ENCODE measurements around the gene PTPRM. TPM values are rescaled to one million over a fixed set of nuclear protein-coding genes. Genes with fewer than 3 reads are reported as not detected.

Gene PTPRM
- total RNA-seq, 1 donor from 2014 or later, result 4.5 TPM

- intact Hi-C loops (cut with micrococcal nuclease), result no loop called here
- Mint-ChIP-seq H3K4me3 (ENCODE audit: low read depth) (no peak overlapping the region), H3K36me3 (ENCODE audit: low read depth) (no peaks in the 10 kb centered on the region), H3K27me3 (ENCODE audit: low read depth) (no peaks in the 10 kb centered on the region), H3K9me3 (peaks cover 3% of the 10 kb centered on the region), H3K4me1 (ENCODE audit: low read depth) (no peaks in the 10 kb centered on the region), H3K27ac (no peak overlapping the region)
- no peak for DNase-seq (ENCODE audit: low spot score)
These were observed 154.4 kb downstream of the PTPRM start for GRCh38 chr18:7721532-7721931.

GRCh38 chr18:7722955-7723354, 155.8 kb downstream of the PTPRM start:
- no peak overlapping the region for H3K4me3 Mint-ChIP-seq (ENCODE audit: low read depth)
- intact Hi-C loops (cut with micrococcal nuclease), result no loop called here

GRCh38 chr18:7723558-7723957, 156.4 kb downstream of the PTPRM start:
- no peak for DNase-seq (ENCODE audit: low spot score)
- Mint-ChIP-seq H3K27ac (no peak overlapping the region), H3K4me1 (ENCODE audit: low read depth) (no peaks in the 10 kb centered on the region), H3K4me3 (ENCODE audit: low read depth) (no peak overlapping the region), H3K36me3 (ENCODE audit: low read depth) (no peaks in the 10 kb centered on the region), H3K9me3 (no peaks in the 10 kb centered on the region), H3K27me3 (ENCODE audit: low read depth) (no peaks in the 10 kb centered on the region)
- intact Hi-C loops (cut with micrococcal nuclease), result no loop called here

More at GRCh38 chr18:7722955-7723354, 155.8 kb downstream of the PTPRM start:
- Mint-ChIP-seq H3K36me3 (ENCODE audit: low read depth) (no peaks in the 10 kb centered on the region), H3K27ac (no peak overlapping the region), H3K4me1 (ENCODE audit: low read depth) (no peaks in the 10 kb centered on the region), H3K9me3 (peaks cover 3% of the 10 kb centered on the region), H3K27me3 (ENCODE audit: low read depth) (no peaks in the 10 kb centered on the region)
- DNase-seq (ENCODE audit: low spot score), result no peak

GRCh38 chr18:7725473-7725872, 158.4 kb downstream of the PTPRM start:
- no peaks in the 10 kb centered on the region for H3K36me3 Mint-ChIP-seq (ENCODE audit: low read depth)
- H3K27ac Mint-ChIP-seq, result no peak overlapping the region
- DNase-seq (ENCODE audit: low spot score), result no peak
- H3K27me3 Mint-ChIP-seq (ENCODE audit: low read depth), result no peaks in the 10 kb centered on the region
- no peaks in the 10 kb centered on the region for H3K4me1 Mint-ChIP-seq (ENCODE audit: low read depth)
- H3K4me3 Mint-ChIP-seq (ENCODE audit: low read depth), result no peak overlapping the region
- H3K9me3 Mint-ChIP-seq, result no peaks in the 10 kb centered on the region
- intact Hi-C loops (cut with micrococcal nuclease), result no loop called here

GRCh38 chr18:7725897-7726296, 158.8 kb downstream of the PTPRM start:
- no peak overlapping the region for H3K27ac Mint-ChIP-seq
- intact Hi-C loops (cut with micrococcal nuclease), result no loop called here
- no peak overlapping the region for H3K4me3 Mint-ChIP-seq (ENCODE audit: low read depth)
- H3K9me3 Mint-ChIP-seq, result no peaks in the 10 kb centered on the region
- DNase-seq (ENCODE audit: low spot score), result no peak
- H3K27me3 Mint-ChIP-seq (ENCODE audit: low read depth), result no peaks in the 10 kb centered on the region
- H3K36me3 Mint-ChIP-seq (ENCODE audit: low read depth), result no peaks in the 10 kb centered on the region
- H3K4me1 Mint-ChIP-seq (ENCODE audit: low read depth), result no peaks in the 10 kb centered on the region

- no peak overlapping the region for H3K27ac Mint-ChIP-seq
- no peaks in the 10 kb centered on the region for H3K9me3 Mint-ChIP-seq
- H3K36me3 Mint-ChIP-seq (ENCODE audit: low read depth), result no peaks in the 10 kb centered on the region
- H3K4me1 Mint-ChIP-seq (ENCODE audit: low read depth), result no peaks in the 10 kb centered on the region
- H3K27me3 Mint-ChIP-seq (ENCODE audit: low read depth), result no peaks in the 10 kb centered on the region
- intact Hi-C loops (cut with micrococcal nuclease), result no loop called here
- no peak overlapping the region for H3K4me3 Mint-ChIP-seq (ENCODE audit: low read depth)
- no peak for DNase-seq (ENCODE audit: low spot score)
These were observed 159.4 kb downstream of the PTPRM start for GRCh38 chr18:7726522-7726921.

GRCh38 chr18:7727361-7728076, 160.4 kb downstream of the PTPRM start:
- no peak for DNase-seq (ENCODE audit: low spot score)
- no peaks in the 10 kb centered on the region for H3K27me3 Mint-ChIP-seq (ENCODE audit: low read depth)
- no peaks in the 10 kb centered on the region for H3K4me1 Mint-ChIP-seq (ENCODE audit: low read depth)
- no peaks in the 10 kb centered on the region for H3K36me3 Mint-ChIP-seq (ENCODE audit: low read depth)
- no peak overlapping the region for H3K4me3 Mint-ChIP-seq (ENCODE audit: low read depth)
- no peaks in the 10 kb centered on the region for H3K9me3 Mint-ChIP-seq
- intact Hi-C loops (cut with micrococcal nuclease), result no loop called here
- no peak overlapping the region for H3K27ac Mint-ChIP-seq

GRCh38 chr18:7728297-7728696, 161.2 kb downstream of the PTPRM start:
- H3K9me3 Mint-ChIP-seq, result no peaks in the 10 kb centered on the region
- intact Hi-C loops (cut with micrococcal nuclease), result no loop called here
- H3K36me3 Mint-ChIP-seq (ENCODE audit: low read depth), result no peaks in the 10 kb centered on the region
- no peak for DNase-seq (ENCODE audit: low spot score)
- no peak overlapping the region for H3K27ac Mint-ChIP-seq
- H3K27me3 Mint-ChIP-seq (ENCODE audit: low read depth), result no peaks in the 10 kb centered on the region
- H3K4me1 Mint-ChIP-seq (ENCODE audit: low read depth), result no peaks in the 10 kb centered on the region
- no peak overlapping the region for H3K4me3 Mint-ChIP-seq (ENCODE audit: low read depth)

- H3K36me3 Mint-ChIP-seq (ENCODE audit: low read depth), result no peaks in the 10 kb centered on the region
- DNase-seq (ENCODE audit: low spot score), result no peak
- no peaks in the 10 kb centered on the region for H3K9me3 Mint-ChIP-seq
- no peak overlapping the region for H3K4me3 Mint-ChIP-seq (ENCODE audit: low read depth)
- intact Hi-C loops (cut with micrococcal nuclease), result no loop called here
- H3K27me3 Mint-ChIP-seq (ENCODE audit: low read depth), result no peaks in the 10 kb centered on the region
- H3K27ac Mint-ChIP-seq, result no peak overlapping the region
- no peaks in the 10 kb centered on the region for H3K4me1 Mint-ChIP-seq (ENCODE audit: low read depth)
These were observed 162.8 kb downstream of the PTPRM start for GRCh38 chr18:7729868-7730267.

- Mint-ChIP-seq H3K4me3 (ENCODE audit: low read depth) (no peak overlapping the region), H3K36me3 (ENCODE audit: low read depth) (no peaks in the 10 kb centered on the region), H3K9me3 (no peaks in the 10 kb centered on the region), H3K27me3 (ENCODE audit: low read depth) (no peaks in the 10 kb centered on the region), H3K27ac (no peak overlapping the region), H3K4me1 (ENCODE audit: low read depth) (no peaks in the 10 kb centered on the region)
- intact Hi-C loops (cut with micrococcal nuclease), result no loop called here
- no peak for DNase-seq (ENCODE audit: low spot score)
These were observed 163.6 kb downstream of the PTPRM start for GRCh38 chr18:7730682-7731081.

- H3K27ac Mint-ChIP-seq, result no peak overlapping the region
- H3K4me3 Mint-ChIP-seq (ENCODE audit: low read depth), result no peak overlapping the region
- H3K9me3 Mint-ChIP-seq, result peaks cover 3% of the 10 kb centered on the region
- no peak for DNase-seq (ENCODE audit: low spot score)
- no peaks in the 10 kb centered on the region for H3K36me3 Mint-ChIP-seq (ENCODE audit: low read depth)
- no peaks in the 10 kb centered on the region for H3K4me1 Mint-ChIP-seq (ENCODE audit: low read depth)
- intact Hi-C loops (cut with micrococcal nuclease), result no loop called here
- no peaks in the 10 kb centered on the region for H3K27me3 Mint-ChIP-seq (ENCODE audit: low read depth)
These were observed 166.5 kb downstream of the PTPRM start for GRCh38 chr18:7733642-7734041.

GRCh38 chr18:7735196-7735595, 168.1 kb downstream of the PTPRM start:
- H3K27me3 Mint-ChIP-seq (ENCODE audit: low read depth), result no peaks in the 10 kb centered on the region
- no peak overlapping the region for H3K27ac Mint-ChIP-seq
- intact Hi-C loops (cut with micrococcal nuclease), result no loop called here
- DNase-seq (ENCODE audit: low spot score), result no peak
- H3K9me3 Mint-ChIP-seq, result peaks cover 3% of the 10 kb centered on the region
- H3K4me3 Mint-ChIP-seq (ENCODE audit: low read depth), result no peak overlapping the region
- no peaks in the 10 kb centered on the region for H3K4me1 Mint-ChIP-seq (ENCODE audit: low read depth)
- H3K36me3 Mint-ChIP-seq (ENCODE audit: low read depth), result no peaks in the 10 kb centered on the region

GRCh38 chr18:7735626-7736175, 168.6 kb downstream of the PTPRM start:
- no peak for DNase-seq (ENCODE audit: low spot score)
- Mint-ChIP-seq H3K4me1 (ENCODE audit: low read depth) (no peaks in the 10 kb centered on the region), H3K27ac (no peak overlapping the region), H3K4me3 (ENCODE audit: low read depth) (no peak overlapping the region), H3K36me3 (ENCODE audit: low read depth) (no peaks in the 10 kb centered on the region), H3K27me3 (ENCODE audit: low read depth) (no peaks in the 10 kb centered on the region), H3K9me3 (peaks cover 3% of the 10 kb centered on the region)
- intact Hi-C loops (cut with micrococcal nuclease), result no loop called here

Measured in activated T-helper 2 cell treated with anti-CD3 and anti-CD28 coated beads, Interferon-gamma antibody, Interleukin-2, Interleukin-4, amounts not matched to agents 10 μg/mL and 5 μg/mL and 100 μg/mL, durations not matched to agents 14 hours and 24 hours and 36 hours (primary cell).